ENCODE measurements around the gene ENOPH1. TPM values are rescaled to one million over a fixed set of nuclear protein-coding genes. Genes with fewer than 3 reads are reported as not detected.
"Not testable (repeated sequence)": the region's sequence is repeated elsewhere in the genome, so short reads cannot be mapped to it uniquely, and the experiment has no call there.

ENOPH1 gene
- polyA plus RNA-seq, 1 donor (not counting 4 experiments of a cell fraction or from before 2014, with no cell fraction given): 29.4 TPM

DNA sequence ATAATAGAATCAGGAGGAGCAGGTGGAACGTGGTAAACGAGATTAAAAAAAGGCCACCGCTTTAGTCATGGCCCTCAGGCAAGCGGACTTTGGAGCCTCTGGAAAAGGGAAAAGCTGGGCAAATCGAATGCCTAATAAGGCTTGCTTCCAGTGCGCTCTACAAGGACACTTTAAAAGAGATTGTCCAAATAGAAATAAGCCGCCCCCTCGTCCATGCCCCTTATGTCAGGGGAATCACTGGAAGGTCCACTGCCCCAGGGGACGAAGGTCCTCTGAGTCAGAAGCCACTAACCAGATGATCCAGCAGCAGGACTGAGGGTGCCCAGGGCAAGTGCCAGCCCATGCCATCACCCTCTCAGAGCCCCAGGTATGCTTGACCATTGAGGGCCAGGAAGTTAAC is 47.1 kb downstream of the ENOPH1 start:
- dilution Hi-C loops (cut with MboI; ENCODE audit: extremely low pct_ligation_motif_present, low sequenced_read_pairs); H3K4me2 ChIP-seq (ENCODE audit: control insufficient read depth, extremely low read depth, insufficient read depth, low read depth, low read length); H3K4me3 ChIP-seq (ENCODE audit: control insufficient read depth in 2 of 3, extremely low read depth in 1 of 3, insufficient read depth in 2 of 3, low read depth in 1 of 3, low read length in 3 of 3); H3K4me1 ChIP-seq (ENCODE audit: control insufficient read depth, extremely low read depth, insufficient read depth, low read length); H3K9me1 ChIP-seq (ENCODE audit: control insufficient read depth, extremely low read depth, insufficient read depth, low read length); H4K20me1 ChIP-seq (ENCODE audit: control insufficient read depth, extremely low read depth, insufficient read depth, low read length); H3K27ac ChIP-seq (ENCODE audit: control insufficient read depth, insufficient read depth, low read length); H3K79me2 ChIP-seq (ENCODE audit: control insufficient read depth, insufficient read depth, low read length); H3K36me3 ChIP-seq (ENCODE audit: control insufficient read depth in 2 of 2, extremely low read depth in 1 of 2, insufficient read depth in 2 of 2, low read length in 2 of 2); H3K27me3 ChIP-seq (ENCODE audit: control insufficient read depth, extremely low read depth, insufficient read depth, low read length); H3K9ac ChIP-seq (ENCODE audit: control insufficient read depth, extremely low read depth, insufficient read depth, low read length); H2AFZ ChIP-seq (ENCODE audit: control insufficient read depth, low read length); FAIRE-seq; H3K9me3 ChIP-seq (ENCODE audit: control insufficient read depth, low read depth, low read length); DNase-seq (ENCODE audit: low read depth, low spot score): not testable (repeated sequence)

DNA sequence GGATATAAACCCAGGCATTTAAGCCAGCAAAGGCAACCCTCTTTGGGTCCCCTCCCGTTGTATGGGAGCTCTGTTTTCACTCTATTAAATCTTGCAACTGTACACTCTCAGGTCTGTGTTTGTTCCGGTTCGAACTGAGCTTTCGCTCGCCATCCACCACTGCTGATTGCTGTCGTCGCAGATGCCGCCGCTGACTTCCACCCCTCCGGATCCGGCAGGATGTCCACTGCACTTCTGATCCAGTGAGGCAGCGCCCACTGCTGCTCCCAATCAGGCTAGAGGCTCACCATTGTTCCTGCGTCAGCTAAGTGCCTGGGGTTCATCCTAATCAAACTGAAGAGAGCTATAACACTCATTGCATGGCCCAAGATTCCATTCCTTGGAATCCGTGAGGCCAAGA is 49.2 kb downstream of the ENOPH1 start:
- FAIRE-seq (no peak), DNase-seq (ENCODE audit: low read depth, low spot score) (no peak)
- Histone ChIP-seq H4K20me1 (ENCODE audit: control insufficient read depth, extremely low read depth, insufficient read depth, low read length) (no peaks in the 10 kb centered on the region), H3K9ac (ENCODE audit: control insufficient read depth, extremely low read depth, insufficient read depth, low read length) (no peak overlapping the region), H3K27ac (ENCODE audit: control insufficient read depth, insufficient read depth, low read length) (no peak overlapping the region), H3K4me1 (ENCODE audit: control insufficient read depth, extremely low read depth, insufficient read depth, low read length) (no peaks in the 10 kb centered on the region), H3K36me3 (ENCODE audit: control insufficient read depth in 2 of 2, extremely low read depth in 1 of 2, insufficient read depth in 2 of 2, low read length in 2 of 2) (peaks cover 0 to 5% of the 10 kb centered on the region in 2 experiments), H3K4me2 (ENCODE audit: control insufficient read depth, extremely low read depth, insufficient read depth, low read depth, low read length) (no peak overlapping the region), H3K4me3 (ENCODE audit: control insufficient read depth in 2 of 3, extremely low read depth in 1 of 3, insufficient read depth in 2 of 3, low read depth in 1 of 3, low read length in 3 of 3) (no peak overlapping the region), H3K79me2 (ENCODE audit: control insufficient read depth, insufficient read depth, low read length) (no peaks in the 10 kb centered on the region), H3K9me1 (ENCODE audit: control insufficient read depth, extremely low read depth, insufficient read depth, low read length) (no peaks in the 10 kb centered on the region), H3K9me3 (ENCODE audit: control insufficient read depth, low read depth, low read length) (no peaks in the 10 kb centered on the region), H3K27me3 (ENCODE audit: control insufficient read depth, extremely low read depth, insufficient read depth, low read length) (no peaks in the 10 kb centered on the region), H2AFZ (ENCODE audit: control insufficient read depth, low read length) (no peak overlapping the region)
- no peak for TF ChIP-seq EZH2 (IDR thresholded peaks at IDR 0.05; ENCODE audit: low read length)
- dilution Hi-C loops (cut with MboI; ENCODE audit: extremely low pct_ligation_motif_present, low sequenced_read_pairs): no loop called here

DNA sequence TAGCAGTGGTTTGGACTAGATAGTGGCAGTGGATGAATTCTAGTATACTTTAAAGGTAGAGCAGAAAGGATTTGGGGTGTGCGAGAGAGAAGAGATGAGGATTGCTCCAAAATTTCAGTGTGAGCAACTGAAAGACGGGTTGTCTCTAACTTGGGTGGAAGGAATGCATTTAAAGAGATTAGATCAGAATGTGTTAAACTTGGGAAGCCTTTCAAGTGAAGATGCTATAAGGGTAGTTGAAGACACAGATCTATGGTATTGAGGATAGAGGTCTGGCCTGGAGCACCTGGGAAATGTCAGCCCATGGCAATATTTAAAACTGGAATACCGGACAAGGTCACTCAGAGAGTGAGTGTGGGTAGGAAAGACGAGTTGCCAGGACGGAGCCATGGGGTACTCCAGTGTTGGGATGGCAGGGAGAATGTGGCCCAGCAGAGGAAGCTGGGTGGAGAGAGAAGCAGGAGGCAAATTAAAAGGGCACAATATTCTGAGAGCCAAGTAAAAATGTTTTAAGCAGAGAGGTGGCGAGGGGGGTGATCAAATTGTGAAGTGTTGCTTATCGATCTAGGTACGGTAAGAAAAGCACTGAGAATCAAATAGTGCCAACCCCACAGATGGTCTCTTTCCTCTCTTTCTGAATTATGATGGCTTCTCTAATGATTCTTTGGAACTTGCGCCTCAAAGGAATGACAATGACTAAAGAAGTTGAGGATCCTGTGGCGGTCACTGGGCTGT is 50.5 kb downstream of the ENOPH1 start:
- no peak for FAIRE-seq
- Histone ChIP-seq H3K4me2 (ENCODE audit: control insufficient read depth, extremely low read depth, insufficient read depth, low read depth, low read length) (no peak overlapping the region), H3K4me3 (ENCODE audit: control insufficient read depth in 2 of 3, extremely low read depth in 1 of 3, insufficient read depth in 2 of 3, low read depth in 1 of 3, low read length in 3 of 3) (no peak overlapping the region), H3K27me3 (ENCODE audit: control insufficient read depth, extremely low read depth, insufficient read depth, low read length) (no peaks in the 10 kb centered on the region), H4K20me1 (ENCODE audit: control insufficient read depth, extremely low read depth, insufficient read depth, low read length) (no peaks in the 10 kb centered on the region), H3K79me2 (ENCODE audit: control insufficient read depth, insufficient read depth, low read length) (no peaks in the 10 kb centered on the region), H3K9ac (ENCODE audit: control insufficient read depth, extremely low read depth, insufficient read depth, low read length) (no peak overlapping the region), H3K9me3 (ENCODE audit: control insufficient read depth, low read depth, low read length) (no peaks in the 10 kb centered on the region), H3K4me1 (ENCODE audit: control insufficient read depth, extremely low read depth, insufficient read depth, low read length) (peaks cover 2% of the 10 kb centered on the region), H3K36me3 (ENCODE audit: control insufficient read depth in 2 of 2, extremely low read depth in 1 of 2, insufficient read depth in 2 of 2, low read length in 2 of 2) (peaks cover 0 to 5% of the 10 kb centered on the region in 2 experiments), H3K27ac (ENCODE audit: control insufficient read depth, insufficient read depth, low read length) (no peak overlapping the region), H3K9me1 (ENCODE audit: control insufficient read depth, extremely low read depth, insufficient read depth, low read length) (no peaks in the 10 kb centered on the region), H2AFZ (ENCODE audit: control insufficient read depth, low read length) (no peak overlapping the region)
- no peak for TF ChIP-seq EZH2 (IDR thresholded peaks at IDR 0.05; ENCODE audit: low read length)
- TF ChIP-seq, protein P1, sequence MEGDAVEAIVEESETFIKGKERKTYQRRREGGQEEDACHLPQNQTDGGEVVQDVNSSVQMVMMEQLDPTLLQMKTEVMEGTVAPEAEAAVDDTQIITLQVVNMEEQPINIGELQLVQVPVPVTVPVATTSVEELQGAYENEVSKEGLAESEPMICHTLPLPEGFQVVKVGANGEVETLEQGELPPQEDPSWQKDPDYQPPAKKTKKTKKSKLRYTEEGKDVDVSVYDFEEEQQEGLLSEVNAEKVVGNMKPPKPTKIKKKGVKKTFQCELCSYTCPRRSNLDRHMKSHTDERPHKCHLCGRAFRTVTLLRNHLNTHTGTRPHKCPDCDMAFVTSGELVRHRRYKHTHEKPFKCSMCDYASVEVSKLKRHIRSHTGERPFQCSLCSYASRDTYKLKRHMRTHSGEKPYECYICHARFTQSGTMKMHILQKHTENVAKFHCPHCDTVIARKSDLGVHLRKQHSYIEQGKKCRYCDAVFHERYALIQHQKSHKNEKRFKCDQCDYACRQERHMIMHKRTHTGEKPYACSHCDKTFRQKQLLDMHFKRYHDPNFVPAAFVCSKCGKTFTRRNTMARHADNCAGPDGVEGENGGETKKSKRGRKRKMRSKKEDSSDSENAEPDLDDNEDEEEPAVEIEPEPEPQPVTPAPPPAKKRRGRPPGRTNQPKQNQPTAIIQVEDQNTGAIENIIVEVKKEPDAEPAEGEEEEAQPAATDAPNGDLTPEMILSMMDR (optimal IDR thresholded peaks at IDR 0.05 in 1 of 3, IDR thresholded peaks at IDR 0.05 in 1 of 3, conservative IDR thresholded peaks at IDR 0.05 in 1 of 3; ENCODE audit: extremely low read depth in 1 of 3, insufficient read depth in 2 of 3, low read length in 3 of 3): no peak
- dilution Hi-C loops (cut with MboI; ENCODE audit: extremely low pct_ligation_motif_present, low sequenced_read_pairs): no loop called here
- no peak for DNase-seq (ENCODE audit: low read depth, low spot score)
